ENCODE results near the gene INAFM2.

DNA sequence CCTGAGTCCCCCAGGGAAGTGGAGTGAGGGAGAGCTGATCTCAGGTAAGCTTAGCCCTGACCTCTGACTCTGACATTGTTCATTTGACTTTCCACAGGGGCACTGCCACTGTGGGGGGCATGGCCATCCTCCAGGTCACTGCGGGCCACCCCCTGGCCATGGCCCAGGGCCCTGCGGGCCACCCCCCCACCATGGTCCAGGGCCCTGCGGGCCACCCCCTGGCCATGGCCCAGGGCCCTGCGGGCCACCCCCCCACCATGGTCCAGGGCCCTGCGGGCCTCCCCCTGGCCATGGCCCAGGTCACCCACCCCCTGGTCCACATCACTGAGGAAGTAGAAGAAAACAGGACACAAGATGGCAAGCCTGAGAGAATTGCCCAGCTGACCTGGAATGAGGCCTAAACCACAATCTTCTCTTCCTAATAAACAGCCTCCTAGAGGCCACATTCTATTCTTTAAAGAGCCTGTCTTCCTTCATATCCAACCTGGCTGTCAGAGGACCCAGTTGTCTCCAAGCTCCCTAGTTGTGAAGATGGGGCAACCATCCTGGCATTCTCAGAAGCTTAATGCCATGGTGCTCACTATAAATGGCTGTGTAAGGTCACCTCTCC lies 32.6 kb downstream of the INAFM2 start:
- TF ChIP-seq, protein P1, sequence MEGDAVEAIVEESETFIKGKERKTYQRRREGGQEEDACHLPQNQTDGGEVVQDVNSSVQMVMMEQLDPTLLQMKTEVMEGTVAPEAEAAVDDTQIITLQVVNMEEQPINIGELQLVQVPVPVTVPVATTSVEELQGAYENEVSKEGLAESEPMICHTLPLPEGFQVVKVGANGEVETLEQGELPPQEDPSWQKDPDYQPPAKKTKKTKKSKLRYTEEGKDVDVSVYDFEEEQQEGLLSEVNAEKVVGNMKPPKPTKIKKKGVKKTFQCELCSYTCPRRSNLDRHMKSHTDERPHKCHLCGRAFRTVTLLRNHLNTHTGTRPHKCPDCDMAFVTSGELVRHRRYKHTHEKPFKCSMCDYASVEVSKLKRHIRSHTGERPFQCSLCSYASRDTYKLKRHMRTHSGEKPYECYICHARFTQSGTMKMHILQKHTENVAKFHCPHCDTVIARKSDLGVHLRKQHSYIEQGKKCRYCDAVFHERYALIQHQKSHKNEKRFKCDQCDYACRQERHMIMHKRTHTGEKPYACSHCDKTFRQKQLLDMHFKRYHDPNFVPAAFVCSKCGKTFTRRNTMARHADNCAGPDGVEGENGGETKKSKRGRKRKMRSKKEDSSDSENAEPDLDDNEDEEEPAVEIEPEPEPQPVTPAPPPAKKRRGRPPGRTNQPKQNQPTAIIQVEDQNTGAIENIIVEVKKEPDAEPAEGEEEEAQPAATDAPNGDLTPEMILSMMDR (IDR thresholded peaks at IDR 0.05) = no peak
- TF ChIP-seq POLR2A (IDR thresholded peaks at IDR 0.05) = no peak

Data from ovary (tissue), 3 donors.